Measurements from ENCODE around the gene ARTN. TPM values are rescaled to one million over a fixed set of nuclear protein-coding genes. Genes with fewer than 3 reads are reported as not detected.
A peak's percentile ranks its signal among the peaks of the same experiment; 100 is the strongest.

Gene ARTN
- polyA plus RNA-seq, 3 donors = 0.15 TPM; not detected in 2

DNA sequence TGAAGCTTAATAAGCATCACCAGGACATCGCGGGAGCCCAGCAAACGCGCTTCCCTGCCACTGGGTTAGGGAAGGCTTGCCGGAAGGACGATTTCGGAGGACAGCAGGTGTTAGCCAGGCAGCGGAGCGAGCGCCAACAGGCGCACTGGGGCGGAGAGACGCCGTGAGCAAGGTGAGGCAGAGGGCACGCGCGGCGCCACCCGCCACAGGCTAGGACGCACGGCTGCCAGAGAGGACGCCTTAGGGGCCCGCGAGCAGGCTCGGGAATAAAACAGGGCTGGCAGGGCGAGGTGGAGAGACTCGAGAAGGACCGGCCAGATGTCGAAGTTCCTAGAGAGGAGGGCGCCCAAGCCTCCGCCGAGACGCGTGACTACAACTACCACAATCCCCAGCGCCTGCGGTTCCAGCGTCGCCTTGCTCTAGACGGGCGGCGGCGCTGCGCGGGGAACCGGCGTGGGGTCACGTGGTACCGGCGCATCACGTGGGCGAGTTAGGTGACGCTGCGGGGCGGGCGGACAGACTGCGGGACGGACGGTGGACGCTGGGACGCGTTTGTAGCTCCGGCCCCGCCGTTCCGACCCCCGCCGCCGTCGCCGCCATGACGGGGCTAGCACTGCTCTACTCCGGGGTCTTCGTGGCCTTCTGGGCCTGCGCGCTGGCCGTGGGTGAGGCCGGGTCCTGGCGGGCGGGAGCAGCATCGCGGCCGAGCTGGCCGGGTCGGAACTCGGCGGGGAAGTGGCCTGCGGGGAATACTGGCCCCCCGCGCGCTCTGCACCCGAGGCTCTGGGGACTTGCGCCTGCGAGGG is 41.0 kb downstream of the ARTN start, which contains the start of gene ATP6V0B:
TSS of gene ATP6V0B (plus strand) at position 518 of the 806 bp plus-strand sequence. CDS start at position 599, 81 bp downstream.
- peak; percentile 21 for TF ChIP-seq CTCF (IDR thresholded peaks at IDR 0.05)
- peak within 1 kb of the TSS; percentile 79 for H3K4me2 ChIP-seq (replicated peaks; ENCODE audit: extremely low read depth, low read length, poor library complexity, severe bottlenecking)
- H3K4me1 ChIP-seq (ENCODE audit: control insufficient read depth in 1 of 2, insufficient read depth in 2 of 2, low read length in 2 of 2) = peaks cover 50 to 59% of the 10 kb centered on the region in 2 donors
- H3K36me3 ChIP-seq (replicated peaks in 1 of 2; ENCODE audit: control insufficient read depth in 1 of 2, insufficient read depth in 2 of 2, low read length in 2 of 2) = peaks cover 25 to 37% of the 10 kb centered on the region in 2 donors
- H3K9me3 Mint-ChIP-seq = peaks cover 0 to 1% (median 0%) of the 10 kb centered on the region in 7 donors
- H3K9me3 ChIP-seq (replicated peaks in 1 of 2; ENCODE audit: control insufficient read depth in 1 of 2, insufficient read depth in 1 of 2, low read length in 2 of 2) = no peaks in the 10 kb centered on the region
- peak; percentile 94 to 95 (median 94) for DNase-seq
- H3K27me3 Mint-ChIP-seq (ENCODE audit: low read depth in 3 of 3) = peaks cover 2 to 8% (median 2%) of the 10 kb centered on the region in 3 donors
- peaks cover 48% of the 10 kb centered on the region for H3K79me2 ChIP-seq (ENCODE audit: insufficient read depth, low read length)
- under 1% methylated on average over 85 of the region's 93 CpGs for WGBS (ENCODE audit: insufficient coverage)
- no peaks in the 10 kb centered on the region for H3K27me3 ChIP-seq (ENCODE audit: control insufficient read depth in 2 of 2, insufficient read depth in 2 of 2, low read length in 2 of 2)
- H3K27ac Mint-ChIP-seq = peak within 1 kb of the TSS; percentile 95 to 97 (median 96)
- intact Hi-C loops (cut with micrococcal nuclease) = loop anchor here (1.0 to 10.0 kb wide), 4 partner anchors 28 to 380 kb away; partner anchors contain the start of genes IPO13 (in 2 of the 2), ERI3 (in 1 of the 2) and KDM4A (in 1 of the 2)
- H4K20me1 ChIP-seq (ENCODE audit: insufficient read depth, low read length) = peaks cover 41% of the 10 kb centered on the region
- H3K4me3 Mint-ChIP-seq = peak within 1 kb of the TSS; percentile 98 to 99
- peak within 1 kb of the TSS; percentile 86 to 98 (median 97) for H3K4me3 ChIP-seq (replicated peaks in 1 of 3; ENCODE audit: low read depth in 2 of 3, low read length in 3 of 3)
- H3K9ac ChIP-seq (ENCODE audit: insufficient read depth, low read length, poor library complexity, severe bottlenecking) = peak within 1 kb of the TSS; percentile 100
- peak within 1 kb of the TSS; percentile 97 to 99 for H3K27ac ChIP-seq (ENCODE audit: low read depth in 1 of 2, low read length in 2 of 2)
- H2AFZ ChIP-seq (ENCODE audit: insufficient read depth, low read depth, low read length, poor library complexity, severe bottlenecking) = peak within 1 kb of the TSS; percentile 99
- peaks cover 35 to 42% of the 10 kb centered on the region in 2 donors for H3K36me3 Mint-ChIP-seq
- H3K4me1 Mint-ChIP-seq = peaks cover 53% of the 10 kb centered on the region

DNA sequence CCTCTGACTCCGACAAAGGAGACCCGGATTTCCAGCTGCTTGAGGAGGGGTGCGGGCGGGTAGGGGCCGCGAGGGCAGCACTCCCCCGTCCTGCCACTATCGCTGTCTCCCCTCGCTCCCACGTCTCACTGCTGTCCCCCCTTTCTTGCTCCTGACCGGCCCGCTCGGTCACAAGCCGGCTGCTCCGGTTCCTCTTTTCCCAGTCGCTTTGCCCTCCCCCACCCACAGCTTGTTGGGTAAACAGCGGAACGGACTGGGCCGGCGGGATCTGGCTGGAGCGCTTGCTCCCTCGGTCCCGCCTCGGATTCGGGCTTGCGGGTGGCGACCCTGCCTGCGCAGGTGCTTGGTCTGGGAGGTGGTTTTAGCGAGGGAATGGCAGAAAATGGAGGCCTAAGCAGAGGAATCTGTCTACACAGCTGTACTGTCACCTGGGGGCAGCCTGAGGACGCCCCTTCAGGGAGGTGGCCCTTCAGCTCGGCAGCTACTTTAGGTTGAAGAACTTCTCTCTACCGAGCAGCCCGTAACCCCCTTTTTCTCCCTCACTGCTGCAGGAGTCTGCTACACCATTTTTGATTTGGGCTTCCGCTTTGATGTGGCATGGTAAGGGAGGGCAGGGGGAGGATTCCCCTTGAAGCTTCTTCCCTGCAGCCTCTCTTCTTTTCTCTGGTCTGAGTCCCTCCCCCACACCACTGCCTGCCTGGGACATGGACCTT is 41.8 kb downstream of the ARTN start:
- peaks cover 35 to 42% of the 10 kb centered on the region in 2 donors for H3K36me3 Mint-ChIP-seq
- 0% methylated on average over 28 of the region's 34 CpGs for WGBS (ENCODE audit: insufficient coverage)
- Histone ChIP-seq H3K79me2 (ENCODE audit: insufficient read depth, low read length) (peaks cover 43% of the 10 kb centered on the region), H3K9ac (ENCODE audit: insufficient read depth, low read length, poor library complexity, severe bottlenecking) (peak overlapping the region; percentile 100), H3K4me3 (replicated peaks in 1 of 3; ENCODE audit: low read depth in 2 of 3, low read length in 3 of 3) (peak overlapping the region; percentile 86 to 98 (median 97)), H3K27me3 (ENCODE audit: control insufficient read depth in 2 of 2, insufficient read depth in 2 of 2, low read length in 2 of 2) (no peaks in the 10 kb centered on the region), H3K27ac (ENCODE audit: low read depth in 1 of 2, low read length in 2 of 2) (peak overlapping the region; percentile 97 to 99), H2AFZ (ENCODE audit: insufficient read depth, low read depth, low read length, poor library complexity, severe bottlenecking) (peak overlapping the region; percentile 99), H3K9me3 (replicated peaks in 1 of 2; ENCODE audit: control insufficient read depth in 1 of 2, insufficient read depth in 1 of 2, low read length in 2 of 2) (no peaks in the 10 kb centered on the region), H4K20me1 (ENCODE audit: insufficient read depth, low read length) (peaks cover 45% of the 10 kb centered on the region), H3K36me3 (replicated peaks in 1 of 2; ENCODE audit: control insufficient read depth in 1 of 2, insufficient read depth in 2 of 2, low read length in 2 of 2) (peaks cover 25 to 37% of the 10 kb centered on the region in 2 donors), H3K4me1 (ENCODE audit: control insufficient read depth in 1 of 2, insufficient read depth in 2 of 2, low read length in 2 of 2) (peaks cover 48 to 61% of the 10 kb centered on the region in 2 donors), H3K4me2 (replicated peaks; ENCODE audit: extremely low read depth, low read length, poor library complexity, severe bottlenecking) (peak overlapping the region; percentile 79)
- peaks cover 0 to 1% (median 0%) of the 10 kb centered on the region in 7 donors for H3K9me3 Mint-ChIP-seq
- DNase-seq = peak; percentile 77 to 85 (median 83)
- H3K27me3 Mint-ChIP-seq (ENCODE audit: low read depth in 3 of 3) = peaks cover 3 to 8% (median 4%) of the 10 kb centered on the region in 3 donors
- H3K4me1 Mint-ChIP-seq = peaks cover 55% of the 10 kb centered on the region
- H3K27ac Mint-ChIP-seq = peak overlapping the region; percentile 95 to 97 (median 96)
- no peak for TF ChIP-seq CTCF (IDR thresholded peaks at IDR 0.05)
- H3K4me3 Mint-ChIP-seq = peak overlapping the region; percentile 98 to 99
- intact Hi-C loops (cut with micrococcal nuclease) = loop anchor here in 1 of 2 donors (2.0 to 10.0 kb wide), 3 partner anchors 29 to 379 kb away; partner anchors contain the start of genes ERI3, IPO13 and KDM4A

All from CD14-positive monocyte (primary cell).